H1 (cell line): ENCODE measurements around the gene MFRP.

Experiments
- BCL11A ChIP-seq, 2 experiments: IDR thresholded peaks; one replicate each; pipeline ENCODE4 v1.6.1; 2011; ENCODE audit warnings: low read depth in 2 of 2, low read length in 2 of 2, mild to moderate bottlenecking in 2 of 2
- BRCA1 ChIP-seq: IDR thresholded peaks from 2 replicates; pipeline ENCODE4 v1.6.1; 2012; ENCODE audit warnings: low read depth, low read length, improper control_type of control experiment
- EZH2 ChIP-seq: fragments of 200-600 bp; sonication (generic); IDR thresholded peaks from 2 replicates; pipeline ENCODE4 v1.7.1; 2012; ENCODE audit warnings: low read depth, mild to moderate bottlenecking, moderate library complexity, low read length, inconsistent platforms; ENCODE audit not compliant: severe bottlenecking
- JUND ChIP-seq: IDR thresholded peaks from 2 replicates; pipeline ENCODE4 v1.6.1; 2011; ENCODE audit warnings: mild to moderate bottlenecking, improper control_type of control experiment, low read length
- KDM4A ChIP-seq: IDR thresholded peaks from one replicate; pipeline ENCODE4 v1.7.1; 2012; ENCODE audit warnings: low read depth, mild to moderate bottlenecking, moderate library complexity, low read length, inconsistent platforms; ENCODE audit not compliant: severe bottlenecking
- MAX ChIP-seq: IDR thresholded peaks from 2 replicates; pipeline ENCODE4 v1.6.1; 2012; ENCODE audit warnings: inconsistent platforms
- POLR2A ChIP-seq, 2 experiments: IDR thresholded peaks; 1 replicate in 1 of 2; 2 replicates in 1 of 2; pipeline ENCODE4 v1.6.1; 2011; ENCODE audit warnings: low read depth in 2 of 2, low read length in 2 of 2, mild to moderate bottlenecking in 2 of 2; ENCODE audit errors: control extremely low read depth in 1 of 2
- POLR2AphosphoS5 ChIP-seq: IDR thresholded peaks from 2 replicates; pipeline ENCODE4 v1.6.1; 2011; ENCODE audit warnings: low read depth, low read length
- RFX5 ChIP-seq: IDR thresholded peaks from 2 replicates; pipeline ENCODE4 v1.6.1; 2011; ENCODE audit warnings: low read depth, low read length, improper control_type of control experiment, borderline replicate concordance
- RNF2 ChIP-seq: fragments of 200-900, 300-1000 bp; sonication (generic); IDR thresholded peaks from 2 replicates; pipeline ENCODE4 v1.7.1; 2016; ENCODE audit warnings: borderline replicate concordance, low read depth, mild to moderate bottlenecking, antibody characterized with exemption, low read length; ENCODE audit not compliant: poor library complexity, severe bottlenecking; ENCODE audit errors: missing control alignments
- SIN3A ChIP-seq, 2 experiments: IDR thresholded peaks in 1 of 2; conservative IDR thresholded peaks in 1 of 2; 2 replicates each; pipeline ENCODE4 v1.6.1; 2011 to 2012; ENCODE audit warnings: low read length in 2 of 2, improper control_type of control experiment in 1 of 2, low read depth in 1 of 2, mild to moderate bottlenecking in 1 of 2
- SP1 ChIP-seq: IDR thresholded peaks from 2 replicates; pipeline ENCODE4 v1.6.1; 2011; ENCODE audit warnings: low read depth, low read length
- TBP ChIP-seq: IDR thresholded peaks from 2 replicates; pipeline ENCODE4 v1.6.1; 2011; ENCODE audit warnings: low read depth, low read length, improper control_type of control experiment
- TF ChIP-seq, protein P1 (sequence below), 3 experiments: IDR thresholded peaks; 1 replicate in 2 of 3; 2 replicates in 1 of 3; pipeline versions ENCODE4 v1.5.1 to v1.6.1; 2011; ENCODE audit warnings: low read length in 3 of 3, mild to moderate bottlenecking in 3 of 3, inconsistent platforms in 2 of 3, low read depth in 1 of 3, moderate library complexity in 1 of 3; ENCODE audit not compliant: insufficient read depth in 1 of 3; ENCODE audit errors: control extremely low read depth in 1 of 3

GRCh38 chr11:119316016-119316728 lies 30.3 kb downstream of the MFRP start:
- no peak for TF ChIP-seq JUND
- no peak for TF ChIP-seq KDM4A
- TF ChIP-seq, protein P1, sequence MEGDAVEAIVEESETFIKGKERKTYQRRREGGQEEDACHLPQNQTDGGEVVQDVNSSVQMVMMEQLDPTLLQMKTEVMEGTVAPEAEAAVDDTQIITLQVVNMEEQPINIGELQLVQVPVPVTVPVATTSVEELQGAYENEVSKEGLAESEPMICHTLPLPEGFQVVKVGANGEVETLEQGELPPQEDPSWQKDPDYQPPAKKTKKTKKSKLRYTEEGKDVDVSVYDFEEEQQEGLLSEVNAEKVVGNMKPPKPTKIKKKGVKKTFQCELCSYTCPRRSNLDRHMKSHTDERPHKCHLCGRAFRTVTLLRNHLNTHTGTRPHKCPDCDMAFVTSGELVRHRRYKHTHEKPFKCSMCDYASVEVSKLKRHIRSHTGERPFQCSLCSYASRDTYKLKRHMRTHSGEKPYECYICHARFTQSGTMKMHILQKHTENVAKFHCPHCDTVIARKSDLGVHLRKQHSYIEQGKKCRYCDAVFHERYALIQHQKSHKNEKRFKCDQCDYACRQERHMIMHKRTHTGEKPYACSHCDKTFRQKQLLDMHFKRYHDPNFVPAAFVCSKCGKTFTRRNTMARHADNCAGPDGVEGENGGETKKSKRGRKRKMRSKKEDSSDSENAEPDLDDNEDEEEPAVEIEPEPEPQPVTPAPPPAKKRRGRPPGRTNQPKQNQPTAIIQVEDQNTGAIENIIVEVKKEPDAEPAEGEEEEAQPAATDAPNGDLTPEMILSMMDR (IDR thresholded peaks at IDR 0.05; ENCODE audit: control extremely low read depth in 1 of 3, insufficient read depth in 1 of 3, low read depth in 1 of 3, low read length in 3 of 3) = no peak
- TF ChIP-seq EZH2 = peak; percentile 53
- no peak for TF ChIP-seq RFX5
- TF ChIP-seq SP1 = no peak
- TF ChIP-seq TBP = no peak
- TF ChIP-seq BCL11A (IDR thresholded peaks at IDR 0.05; ENCODE audit: low read depth in 2 of 2, low read length in 2 of 2) = no peak
- no peak for TF ChIP-seq BRCA1
- TF ChIP-seq POLR2A (IDR thresholded peaks at IDR 0.05; ENCODE audit: control extremely low read depth in 1 of 2, low read depth in 2 of 2, low read length in 2 of 2) = no peak
- no peak for TF ChIP-seq RNF2
- no peak for TF ChIP-seq MAX
- no peak for TF ChIP-seq SIN3A (conservative IDR thresholded peaks at IDR 0.05 in 1 of 2, IDR thresholded peaks at IDR 0.05 in 1 of 2; ENCODE audit: low read depth in 1 of 2, low read length in 2 of 2)
- no peak for TF ChIP-seq POLR2AphosphoS5
